Measurements from ENCODE around the gene CSF3. TPM values are rescaled to one million over a fixed set of nuclear protein-coding genes. Genes with fewer than 3 reads are reported as not detected.

The CSF3 gene
- total and polyA plus RNA-seq, 4 donors = 1.7 to 317 (median 5.4) TPM

GRCh38 chr17:40014375-40014980, 762 bp upstream of the CSF3 start:
- Histone ChIP-seq H3K4me3 (no peak overlapping the region), H3K36me3 (ENCODE audit: control insufficient read depth in 4 of 4, insufficient read depth in 4 of 4, low read length in 4 of 4) (peaks cover 0 to 5% (median 1%) of the 10 kb centered on the region in 4 donors), H3K27me3 (ENCODE audit: control insufficient read depth in 3 of 3, insufficient read depth in 3 of 3, low read length in 2 of 3) (no peaks in the 10 kb centered on the region), H3K9me3 (ENCODE audit: control insufficient read depth in 4 of 4, insufficient read depth in 3 of 4, low read length in 3 of 4) (no peaks in the 10 kb centered on the region), H3K4me1 (ENCODE audit: control insufficient read depth in 5 of 5, insufficient read depth in 5 of 5, low read length in 5 of 5) (peaks cover 0 to 53% (median 15%) of the 10 kb centered on the region in 5 donors), H3K27ac (ENCODE audit: low read depth in 1 of 2, low read length in 1 of 2) (peak overlapping the region in 1 of 2 donors; percentile 82), H3K9ac (ENCODE audit: insufficient read depth in 1 of 2, low read length in 2 of 2) (peak overlapping the region in 1 of 2 donors; percentile 26)
- 35 to 53% methylated on average over 18 of the region's 18 CpGs for WGBS, 2 donors
- DNase-seq (peak in 1 of 3 donors; percentile 40), ATAC-seq (ENCODE audit: insufficient read depth, low FRiP score) (no peak)
- no peak for TF ChIP-seq CTCF (IDR thresholded peaks at IDR 0.05; ENCODE audit: control extremely low read depth, extremely low read depth)

GRCh38 chr17:40015998-40016985, 1.1 kb downstream of the CSF3 start:
- Histone ChIP-seq H3K9me3 (ENCODE audit: control insufficient read depth in 4 of 4, insufficient read depth in 3 of 4, low read length in 3 of 4) (no peaks in the 10 kb centered on the region), H3K9ac (ENCODE audit: insufficient read depth in 1 of 2, low read length in 2 of 2) (no peak overlapping the region), H3K36me3 (ENCODE audit: control insufficient read depth in 4 of 4, insufficient read depth in 4 of 4, low read length in 4 of 4) (peaks cover 2 to 14% (median 8%) of the 10 kb centered on the region in 4 donors), H3K4me3 (peak overlapping the region; percentile 4), H3K4me1 (ENCODE audit: control insufficient read depth in 5 of 5, insufficient read depth in 5 of 5, low read length in 5 of 5) (peaks cover 0 to 58% (median 18%) of the 10 kb centered on the region in 5 donors), H3K27me3 (ENCODE audit: control insufficient read depth in 3 of 3, insufficient read depth in 3 of 3, low read length in 2 of 3) (no peaks in the 10 kb centered on the region), H3K27ac (ENCODE audit: low read depth in 1 of 2, low read length in 1 of 2) (peak overlapping the region in 1 of 2 donors; percentile 80)
- DNase-seq (peak in 1 of 3 donors; percentile 13), ATAC-seq (ENCODE audit: insufficient read depth, low FRiP score) (no peak)
- TF ChIP-seq CTCF (IDR thresholded peaks at IDR 0.05; ENCODE audit: control extremely low read depth, extremely low read depth) = no peak
- WGBS, 2 donors = 72 to 81% methylated on average over 26 of the region's 26 CpGs

GRCh38 chr17:40017422-40018080, 2.3 kb downstream of the CSF3 start:
- Histone ChIP-seq H3K27ac (ENCODE audit: low read depth in 1 of 2, low read length in 1 of 2) (peak overlapping the region in 1 of 2 donors; percentile 55), H3K9ac (ENCODE audit: insufficient read depth in 1 of 2, low read length in 2 of 2) (no peak overlapping the region), H3K4me3 (no peak overlapping the region), H3K9me3 (ENCODE audit: control insufficient read depth in 4 of 4, insufficient read depth in 3 of 4, low read length in 3 of 4) (no peaks in the 10 kb centered on the region), H3K36me3 (ENCODE audit: control insufficient read depth in 4 of 4, insufficient read depth in 4 of 4, low read length in 4 of 4) (peaks cover 7 to 25% (median 9%) of the 10 kb centered on the region in 4 donors), H3K4me1 (ENCODE audit: control insufficient read depth in 5 of 5, insufficient read depth in 5 of 5, low read length in 5 of 5) (peaks cover 0 to 58% (median 19%) of the 10 kb centered on the region in 5 donors), H3K27me3 (ENCODE audit: control insufficient read depth in 3 of 3, insufficient read depth in 3 of 3, low read length in 2 of 3) (no peaks in the 10 kb centered on the region)
- TF ChIP-seq CTCF (IDR thresholded peaks at IDR 0.05; ENCODE audit: control extremely low read depth, extremely low read depth) = no peak
- WGBS, 2 donors = 45 to 60% methylated on average over 14 to 15 of the region's 15 CpGs
- DNase-seq (peak; percentile 29 to 54 (median 36)), ATAC-seq (ENCODE audit: insufficient read depth, low FRiP score) (no peak)
